Stimulated activated CD8-positive, alpha-beta memory T cell treated with anti-CD3 and anti-CD28 coated beads, Interleukin-15, amount 100 ng/mL, for 48 hours (primary cell): Measurements from ENCODE around the gene FERMT1.
"Not testable (repeated sequence)": the region's sequence is repeated elsewhere in the genome, so short reads cannot be mapped to it uniquely, and the experiment has no call there.

ENCODE experiments used
- DNase-seq, 2 donors: peaks; one replicate each; pipeline ENCODE4 v3.0.0-alpha.2; 2020; ENCODE audit warnings: low read depth in 2 of 2

FERMT1 gene

GRCh38 chr20:6116758-6117157 is 6.1 kb downstream of the FERMT1 start:
- no peak for DNase-seq

GRCh38 chr20:6115221-6115895 is 7.5 kb downstream of the FERMT1 start:
- no peak for DNase-seq

- DNase-seq: no peak
Measured at GRCh38 chr20:6114696-6115095, 8.1 kb downstream of the FERMT1 start.

DNA sequence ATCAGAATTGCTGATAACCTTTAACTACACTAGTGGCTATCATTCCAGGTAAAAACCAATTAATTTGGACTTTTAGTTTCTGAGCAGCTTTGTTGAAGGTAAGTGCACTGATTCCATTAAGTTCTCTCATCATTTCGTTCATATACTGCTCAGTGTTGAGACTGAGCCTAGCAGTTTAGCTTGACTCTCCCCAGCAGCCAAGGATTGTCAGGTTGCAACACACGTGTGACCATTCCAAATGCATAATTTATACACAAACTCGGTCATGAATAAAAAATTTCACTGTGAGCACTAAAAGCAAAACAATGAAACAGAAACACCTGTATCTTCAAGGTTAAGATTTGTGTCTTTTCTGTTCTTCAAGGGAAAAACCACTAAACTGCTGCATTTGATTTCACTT is 8.9 kb downstream of the FERMT1 start:
- no peak for DNase-seq

DNA sequence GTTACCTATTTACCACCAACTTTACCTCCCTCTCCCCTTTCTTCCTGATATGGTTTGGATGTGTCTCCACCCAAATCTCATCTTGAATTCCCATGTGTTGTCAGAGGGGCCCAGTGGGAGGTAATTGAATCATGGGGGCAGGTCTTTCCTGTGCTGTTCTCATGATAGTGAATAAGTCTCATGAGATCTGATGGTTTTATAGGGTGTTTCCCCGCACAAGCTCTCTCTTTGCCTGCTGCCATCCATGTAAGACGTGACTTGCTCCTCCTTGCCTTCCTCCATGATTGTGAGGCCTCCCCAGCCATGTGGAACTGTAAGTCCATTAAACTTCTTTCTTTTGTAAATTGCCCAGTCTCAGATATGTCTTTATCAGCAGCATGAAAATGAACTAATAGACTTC is 9.9 kb downstream of the FERMT1 start:
- DNase-seq: not testable (repeated sequence)

GRCh38 chr20:6108330-6108729 is 14.5 kb downstream of the FERMT1 start:
- no peak for DNase-seq

DNA sequence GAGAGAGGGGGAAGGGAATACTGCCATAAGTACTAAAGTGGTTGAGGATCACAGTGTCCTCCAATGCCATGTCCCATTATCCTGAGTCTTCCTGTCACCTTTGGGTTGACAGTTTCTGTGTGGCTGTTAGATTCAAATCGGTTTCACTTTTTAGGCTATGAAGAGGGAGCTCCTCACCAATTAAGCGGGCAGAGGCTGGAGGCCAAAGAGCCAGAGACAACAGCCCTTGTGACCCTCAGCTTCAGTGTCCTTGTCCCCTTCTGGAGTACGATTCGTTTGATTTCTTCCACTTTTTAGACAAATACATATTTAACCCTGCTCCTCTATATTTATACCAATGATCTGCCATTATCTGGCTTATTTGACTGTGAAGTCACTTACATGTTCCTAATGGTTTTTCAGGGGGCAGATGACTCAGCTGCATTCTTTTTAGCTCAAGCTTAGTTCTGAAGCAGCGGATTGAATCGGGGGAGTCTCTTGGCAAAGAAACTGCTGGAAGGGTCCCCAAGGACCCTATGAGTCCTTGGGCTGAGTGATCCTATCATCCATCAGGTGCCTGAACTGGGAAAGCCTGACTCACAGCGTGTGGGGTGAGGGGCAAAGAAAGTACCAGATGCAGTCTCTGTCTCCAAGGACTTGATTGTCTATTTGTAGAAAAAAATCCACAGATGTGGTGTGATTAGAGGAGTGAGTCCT is 18.2 kb downstream of the FERMT1 start:
- no peak for DNase-seq

DNA sequence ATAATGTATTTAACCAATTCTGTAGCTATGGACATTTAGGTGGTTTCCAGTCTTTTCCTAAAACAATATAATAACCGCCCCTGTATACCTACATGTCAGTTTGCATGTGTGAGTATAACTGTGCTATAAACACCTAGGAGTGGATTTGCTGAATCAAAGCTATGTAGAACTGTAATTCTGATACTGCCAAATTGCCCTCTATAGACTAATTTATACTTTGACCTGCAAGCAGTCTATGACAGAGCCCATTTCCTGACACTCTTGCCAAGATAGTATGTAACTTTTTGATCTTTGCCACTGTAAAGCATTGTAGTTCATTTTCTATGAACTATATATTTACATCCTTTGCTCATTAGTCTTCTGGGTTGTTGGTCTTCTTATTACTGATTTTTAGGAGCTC is 19.5 kb downstream of the FERMT1 start:
- no peak for DNase-seq

DNA sequence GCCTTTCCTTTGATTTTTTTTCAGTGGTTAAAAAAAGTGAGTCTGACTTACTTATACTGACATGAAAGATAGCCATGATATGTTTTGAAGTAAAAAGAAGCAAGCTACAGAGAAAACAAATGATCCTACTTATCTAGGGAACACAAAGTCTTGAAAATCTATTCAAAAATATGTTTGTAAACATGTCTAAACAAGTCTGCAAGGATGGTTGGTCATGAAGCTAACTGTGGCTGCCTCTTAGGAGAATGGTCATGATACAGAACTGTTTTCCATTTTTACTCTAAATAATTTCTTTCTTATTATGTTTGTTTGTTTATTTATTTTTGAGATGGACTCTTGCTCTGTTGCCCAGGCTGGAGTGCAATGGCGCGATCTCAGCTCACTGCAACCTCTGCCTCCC is 21.5 kb downstream of the FERMT1 start:
- DNase-seq: no peak

DNA sequence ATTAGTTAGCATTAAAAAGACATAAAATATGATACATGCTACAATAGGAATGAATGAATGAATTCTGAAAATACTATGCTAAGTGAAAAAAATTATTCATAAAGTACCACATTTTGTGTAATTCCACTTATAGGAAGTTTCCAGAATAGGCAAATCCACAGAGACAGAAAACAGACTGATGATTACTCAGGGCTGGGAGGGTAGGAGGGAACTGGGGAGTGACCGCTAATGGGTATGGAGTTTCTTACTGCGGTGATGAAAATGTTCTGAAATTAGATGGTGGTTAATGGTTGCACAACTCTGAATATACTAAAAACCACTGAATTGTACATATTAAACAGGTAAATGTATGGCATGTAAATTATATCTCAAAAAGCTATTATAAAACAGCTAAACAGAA is 22.6 kb downstream of the FERMT1 start:
- no peak for DNase-seq

DNA sequence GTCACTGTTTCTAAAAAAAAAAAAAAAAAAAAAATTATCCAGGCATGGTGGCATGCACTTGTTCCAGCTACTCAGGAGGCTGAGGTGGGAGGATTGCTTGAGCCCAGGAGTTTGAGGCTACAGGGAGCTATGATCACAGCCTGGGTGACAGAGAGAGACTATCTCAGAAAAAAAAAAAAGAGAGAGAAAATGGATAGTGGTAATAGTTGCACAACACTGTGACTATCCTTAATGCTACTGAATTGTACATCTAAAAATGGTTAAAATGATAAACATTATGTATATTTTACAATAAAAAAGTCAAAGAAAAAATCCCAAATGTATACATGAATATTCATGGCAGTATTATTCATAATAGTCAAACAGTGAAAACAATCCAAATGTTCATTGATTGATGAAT is 23.0 kb downstream of the FERMT1 start:
- no peak for DNase-seq

- no peak for DNase-seq
Measured at GRCh38 chr20:6095409-6095808, 27.4 kb downstream of the FERMT1 start.

DNA sequence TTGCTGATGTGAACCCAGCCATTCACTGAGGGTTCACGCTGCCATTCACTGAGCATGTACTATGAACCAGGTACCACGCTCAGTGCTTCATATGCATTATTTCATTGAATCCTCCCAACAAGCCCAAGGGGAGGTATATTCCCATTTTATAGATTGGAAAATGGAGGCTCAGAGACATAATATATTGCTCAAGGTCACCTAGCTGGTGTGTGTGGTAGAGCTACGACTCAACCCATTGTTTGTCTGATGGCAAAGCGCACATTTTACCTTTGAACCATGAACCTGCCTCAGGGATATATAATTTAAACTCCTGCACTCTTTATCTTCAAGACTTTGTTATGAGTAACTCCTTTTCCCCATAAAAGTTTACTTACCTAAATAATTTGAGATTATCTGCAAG is 28.3 kb downstream of the FERMT1 start:
- no peak for DNase-seq

DNA sequence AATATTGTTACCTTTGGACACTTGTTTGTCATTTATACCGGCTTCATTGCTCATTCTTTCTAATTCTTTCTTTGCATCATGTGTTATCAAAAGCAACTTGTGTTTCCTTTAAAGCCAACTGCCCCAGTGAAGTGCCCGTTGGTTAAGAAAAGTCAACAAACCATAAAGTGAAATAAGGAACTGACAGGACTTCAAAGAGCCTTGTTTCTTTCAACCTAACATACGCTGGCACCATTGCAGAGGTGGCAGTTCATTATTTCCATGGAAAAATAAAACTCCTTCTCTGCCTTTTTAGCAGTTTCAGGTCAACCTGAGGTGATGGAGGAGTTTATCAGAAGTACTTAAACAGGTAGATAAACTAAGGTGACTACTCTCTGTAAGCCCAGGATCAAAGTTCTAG is 28.8 kb downstream of the FERMT1 start:
- DNase-seq: no peak

DNA sequence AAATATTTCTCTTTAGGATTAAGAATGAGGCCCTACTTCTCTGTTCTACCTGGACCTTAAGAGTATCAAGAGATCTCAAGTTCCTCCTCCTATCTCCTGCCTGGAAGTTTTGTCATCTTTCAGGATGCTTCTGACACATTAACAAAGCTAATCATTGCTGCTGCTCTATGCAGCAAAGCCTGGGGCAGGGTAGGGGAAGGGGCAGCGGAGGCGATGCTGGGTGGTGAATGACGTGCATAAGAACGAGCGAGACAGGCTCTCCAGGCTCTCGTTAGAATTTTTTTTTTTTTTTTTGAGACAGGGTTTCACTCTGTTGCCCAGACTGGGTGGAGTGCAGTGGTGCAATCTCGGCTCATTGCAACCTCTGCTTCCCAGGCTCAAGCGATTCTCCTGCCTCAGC is 31.2 kb downstream of the FERMT1 start:
- no peak for DNase-seq

DNA sequence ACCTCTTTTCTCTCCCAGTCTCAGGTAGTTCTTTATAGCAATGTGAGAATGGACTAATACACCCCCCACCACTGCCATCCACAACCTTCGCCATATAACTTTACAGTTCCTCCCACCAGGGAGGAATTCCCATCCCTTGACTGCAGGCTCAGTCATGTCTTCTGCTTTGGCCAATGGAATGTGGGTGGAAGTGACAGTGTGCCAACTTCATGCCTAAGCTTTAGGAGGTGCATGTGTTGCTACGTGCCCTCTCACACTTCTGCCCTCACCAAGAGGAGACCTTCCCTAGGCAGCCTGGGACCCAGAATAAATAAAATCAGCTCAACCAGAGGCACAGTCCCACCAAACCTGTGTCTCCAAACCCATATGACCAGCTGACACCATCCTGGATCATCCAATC is 36.0 kb downstream of the FERMT1 start:
- no peak for DNase-seq

DNA sequence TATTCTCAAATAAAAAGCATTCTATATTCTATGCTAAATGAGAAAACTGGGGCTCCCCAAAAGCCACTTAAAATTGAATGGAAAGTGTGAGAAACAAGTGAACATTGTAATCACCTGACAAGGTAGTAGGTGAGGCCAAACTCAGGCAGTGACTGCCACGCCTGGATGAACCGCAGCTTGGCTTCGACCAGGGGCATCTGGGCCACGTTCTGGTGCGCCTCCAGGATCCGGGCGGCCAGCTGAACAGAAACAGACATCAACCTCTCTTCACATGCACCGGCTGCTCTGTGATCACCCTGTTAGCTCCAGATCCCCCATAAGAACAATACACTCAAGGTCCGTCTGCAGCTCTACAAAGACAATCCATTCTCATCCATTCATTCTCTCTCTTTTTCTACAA is 38.9 kb downstream of the FERMT1 start:
- DNase-seq: no peak

- no peak for DNase-seq
Measured at GRCh38 chr20:6081236-6081635, 41.6 kb downstream of the FERMT1 start.

- DNase-seq: no peak
Measured at GRCh38 chr20:6079016-6079415, 43.8 kb downstream of the FERMT1 start.

GRCh38 chr20:6075428-6076219 is 47.2 kb downstream of the FERMT1 start:
- DNase-seq: no peak

- no peak for DNase-seq
Measured at GRCh38 chr20:6074784-6075183, 48.0 kb downstream of the FERMT1 start.

DNA sequence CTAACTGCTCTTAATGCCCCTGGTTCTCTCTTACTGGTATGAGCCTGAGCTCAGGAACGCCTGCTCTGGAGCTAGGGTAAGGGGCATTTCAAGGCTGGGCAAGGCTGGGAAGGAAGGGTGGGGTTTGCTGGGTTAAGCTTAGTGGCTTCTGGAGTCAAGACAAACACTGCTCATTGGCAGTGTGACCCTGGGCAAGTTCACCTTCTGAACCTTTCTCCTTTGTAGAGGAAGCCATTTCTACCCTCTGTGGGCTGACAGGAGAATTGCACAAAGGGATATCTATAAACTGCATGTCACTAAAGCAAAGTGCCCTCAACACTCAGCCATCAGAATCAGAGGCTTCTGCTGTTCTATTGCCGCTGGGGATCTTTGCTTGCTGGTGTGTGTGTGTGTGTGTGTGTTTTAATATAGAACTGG is 48.7 kb downstream of the FERMT1 start:
- DNase-seq: no peak
